ENCODE data around the gene KIF2A. TPM values are rescaled to one million over a fixed set of nuclear protein-coding genes. Genes with fewer than 3 reads are reported as not detected.

KIF2A gene
- total RNA-seq, 1 donor: 41.7 TPM

DNA sequence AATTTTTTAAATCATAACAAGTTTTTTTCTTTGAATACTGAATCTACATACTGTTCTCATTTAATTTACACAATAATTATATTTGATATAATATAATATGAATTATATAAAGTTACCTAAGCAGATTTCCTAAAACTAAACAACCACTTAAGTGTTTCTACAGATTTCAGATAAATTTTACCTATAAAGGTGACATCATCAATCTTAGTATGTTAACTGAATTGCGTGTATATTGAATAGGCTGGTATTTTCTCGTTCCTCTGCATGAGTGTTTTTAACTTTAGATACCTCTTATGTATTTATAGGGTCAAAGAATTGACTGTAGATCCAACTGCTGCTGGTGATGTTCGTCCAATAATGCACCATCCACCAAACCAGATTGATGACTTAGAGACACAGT lies 67.4 kb downstream of the KIF2A start:
- no peak for DNase-seq (ENCODE audit: low read depth in 2 of 3, low spot score in 2 of 3)

- DNase-seq (ENCODE audit: low read depth in 2 of 3, low spot score in 2 of 3): no peak
Measured at GRCh38 chr5:62374090-62374489, 68.1 kb downstream of the KIF2A start.

DNA sequence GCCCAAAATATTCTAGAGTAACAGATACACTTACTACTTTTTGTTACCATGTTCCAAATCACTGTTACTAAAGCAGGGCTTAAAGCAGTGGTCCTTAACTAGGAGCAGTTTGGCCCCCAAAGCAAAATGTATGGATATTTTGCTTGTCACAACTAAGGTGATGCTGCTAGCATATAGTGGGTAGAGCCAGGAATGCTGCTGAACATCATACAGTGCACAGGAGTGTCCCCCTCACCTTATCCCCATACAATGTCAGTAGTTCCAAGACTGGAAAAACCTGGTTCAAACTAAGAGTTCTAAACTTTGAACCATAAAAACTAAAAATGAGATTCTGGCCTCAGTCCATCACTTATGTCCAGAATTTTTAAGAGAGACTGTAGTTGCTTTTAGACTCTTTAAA lies 69.6 kb downstream of the KIF2A start:
- no peak for DNase-seq (ENCODE audit: low read depth in 2 of 3, low spot score in 2 of 3)

DNA sequence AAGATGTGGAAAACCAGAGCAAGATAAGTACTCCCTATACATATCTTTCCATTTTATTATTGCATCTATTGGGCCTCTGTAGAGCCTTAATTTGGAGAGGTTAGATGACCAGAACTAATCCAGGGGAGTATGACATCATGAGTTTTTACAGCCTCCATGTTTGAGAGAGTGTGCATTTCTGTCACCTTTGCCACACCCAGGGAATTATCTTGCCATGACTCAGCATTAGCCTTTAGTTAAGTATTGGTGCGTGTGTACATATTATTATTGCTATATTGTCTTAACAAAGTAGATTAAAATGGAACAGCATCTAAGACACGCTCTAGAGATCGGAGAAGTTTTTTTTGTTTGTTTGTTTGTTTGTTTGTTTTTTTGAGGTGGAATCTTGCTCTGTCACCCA lies 70.1 kb downstream of the KIF2A start:
- no peak for DNase-seq (ENCODE audit: low read depth in 2 of 3, low spot score in 2 of 3)

- DNase-seq (ENCODE audit: low read depth in 2 of 3, low spot score in 2 of 3): no peak
Measured at GRCh38 chr5:62385131-62385530, 79.1 kb downstream of the KIF2A start.

DNA sequence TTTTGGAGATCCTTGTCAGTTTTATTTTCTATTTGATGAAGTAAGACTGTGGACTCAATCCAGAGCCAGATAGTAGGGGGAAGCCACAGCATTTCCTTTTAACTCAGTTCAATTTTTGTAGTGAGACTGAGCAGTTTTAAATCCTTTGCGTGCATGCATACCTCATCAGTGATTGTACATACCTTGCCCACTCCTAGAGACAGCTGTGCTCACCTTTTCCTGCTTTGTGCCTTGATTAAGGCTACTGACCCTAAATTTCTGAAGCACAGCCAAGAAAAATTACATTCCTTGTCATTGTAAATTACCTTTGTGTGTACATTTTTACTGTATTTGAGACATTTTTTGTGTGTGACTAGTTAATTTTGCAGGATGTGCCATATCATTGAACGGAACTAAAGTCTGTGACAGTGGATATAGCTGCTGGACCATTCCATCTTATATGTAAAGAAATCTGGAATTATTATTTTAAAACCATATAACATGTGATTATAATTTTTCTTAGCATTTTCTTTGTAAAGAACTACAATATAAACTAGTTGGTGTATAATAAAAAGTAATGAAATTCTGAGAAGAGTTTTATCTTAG lies 79.9 kb downstream of the KIF2A start:
- no peak for DNase-seq (ENCODE audit: low read depth in 2 of 3, low spot score in 2 of 3)

DNA sequence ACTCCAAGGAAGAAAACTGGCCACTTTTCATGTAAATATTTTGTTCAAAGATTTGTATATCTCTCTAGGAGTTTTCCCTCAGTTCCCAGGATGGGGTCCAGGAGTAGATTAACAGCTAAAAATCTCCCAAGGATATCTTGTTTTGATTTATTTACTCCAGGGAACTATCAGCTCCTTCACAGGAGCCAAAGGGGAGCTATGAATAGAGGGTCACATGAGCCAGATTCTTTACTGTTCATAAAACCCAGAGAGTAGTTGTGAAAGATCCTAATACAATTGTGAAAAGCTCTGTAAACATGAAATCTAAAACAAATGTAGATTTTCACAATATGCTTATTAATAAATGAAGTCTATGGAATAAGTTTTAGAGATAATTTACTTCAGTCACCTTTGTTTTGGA lies 80.8 kb downstream of the KIF2A start:
- no peak for DNase-seq (ENCODE audit: low read depth in 2 of 3, low spot score in 2 of 3)

DNA sequence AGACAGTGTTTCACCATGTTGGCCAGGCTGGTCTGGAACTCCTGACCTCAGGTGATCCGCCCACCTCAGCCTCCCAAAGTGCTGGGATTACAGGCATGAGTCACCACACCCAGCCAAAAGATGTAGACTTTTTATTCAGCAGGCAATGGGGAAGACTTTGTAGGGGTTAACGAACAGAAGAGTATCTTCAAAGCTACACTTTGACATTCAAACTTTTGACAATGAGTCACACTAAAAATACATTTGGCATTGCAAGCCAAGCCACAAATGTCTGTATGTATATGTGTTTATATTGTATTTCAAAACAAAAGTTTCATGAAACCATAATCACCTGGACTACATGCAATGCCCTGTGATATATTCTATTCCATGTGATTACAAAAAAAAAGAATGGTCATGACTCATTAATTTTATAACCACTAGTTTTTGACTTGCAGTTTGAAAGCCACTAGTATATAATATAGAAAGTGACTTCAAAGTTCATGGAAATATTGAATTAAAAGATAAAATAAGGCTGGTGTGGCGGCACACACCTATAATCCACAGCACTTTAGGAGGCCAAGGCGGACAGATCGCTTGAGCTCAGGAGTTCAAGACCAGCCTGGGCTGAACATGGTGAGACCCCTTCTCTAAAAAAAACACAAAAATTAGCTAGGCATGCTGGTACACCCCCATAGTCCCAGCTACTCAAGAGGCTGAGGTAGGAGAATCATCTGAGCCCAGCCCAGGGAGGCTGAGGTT lies 89.4 kb downstream of the KIF2A start:
- no peak for DNase-seq (ENCODE audit: low read depth in 2 of 3, low spot score in 2 of 3)

DNA sequence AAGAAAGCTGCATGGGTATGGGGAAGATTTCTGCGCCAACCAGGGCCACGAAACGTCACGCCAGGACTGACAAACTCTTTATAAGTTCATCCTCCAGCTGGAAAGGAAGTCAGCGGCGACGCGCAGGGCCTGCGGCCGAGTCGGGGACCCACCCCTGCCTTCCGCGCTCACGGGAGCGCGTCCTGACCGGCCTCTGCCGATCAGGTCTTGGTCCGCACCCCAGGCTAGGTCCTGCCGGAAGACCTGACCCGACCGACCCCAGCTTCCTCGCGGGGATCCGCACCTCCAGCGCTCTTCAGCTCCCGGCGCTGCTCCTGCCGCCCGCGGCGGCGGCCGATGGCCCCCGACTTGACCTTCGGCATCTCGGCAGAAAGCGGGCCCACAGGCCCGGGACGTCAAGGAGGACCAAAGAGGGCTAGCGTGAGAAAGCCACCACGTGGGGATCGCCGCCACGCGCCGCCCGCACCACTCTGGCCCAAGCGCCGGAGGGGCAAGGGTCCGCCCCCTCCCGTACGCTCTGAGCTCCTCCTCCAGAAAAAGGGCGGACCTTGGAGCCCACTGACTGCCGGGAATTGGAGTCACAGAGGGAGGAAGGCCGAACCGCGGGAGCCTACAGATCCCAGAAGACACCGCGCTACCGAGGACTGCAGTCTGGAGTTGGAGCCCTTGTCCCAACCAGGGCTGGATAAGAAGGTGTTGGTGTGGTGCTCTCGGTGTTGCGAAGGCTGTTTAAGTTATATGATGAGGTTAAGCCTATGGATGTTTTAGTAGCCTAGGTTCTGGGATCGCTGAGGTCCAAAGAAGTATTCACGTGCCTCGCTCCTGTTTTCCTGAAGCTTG lies 97.6 kb downstream of the KIF2A start, which contains the start of gene DIMT1:
Gene DIMT1, minus strand, starts transcription at position 495 of the 840 bp plus-strand sequence. Its CDS starts 133 bp downstream, at position 362.
- DNase-seq (ENCODE audit: low read depth in 2 of 3, low spot score in 2 of 3): peak; percentile 76 to 98 (median 96)

DNA sequence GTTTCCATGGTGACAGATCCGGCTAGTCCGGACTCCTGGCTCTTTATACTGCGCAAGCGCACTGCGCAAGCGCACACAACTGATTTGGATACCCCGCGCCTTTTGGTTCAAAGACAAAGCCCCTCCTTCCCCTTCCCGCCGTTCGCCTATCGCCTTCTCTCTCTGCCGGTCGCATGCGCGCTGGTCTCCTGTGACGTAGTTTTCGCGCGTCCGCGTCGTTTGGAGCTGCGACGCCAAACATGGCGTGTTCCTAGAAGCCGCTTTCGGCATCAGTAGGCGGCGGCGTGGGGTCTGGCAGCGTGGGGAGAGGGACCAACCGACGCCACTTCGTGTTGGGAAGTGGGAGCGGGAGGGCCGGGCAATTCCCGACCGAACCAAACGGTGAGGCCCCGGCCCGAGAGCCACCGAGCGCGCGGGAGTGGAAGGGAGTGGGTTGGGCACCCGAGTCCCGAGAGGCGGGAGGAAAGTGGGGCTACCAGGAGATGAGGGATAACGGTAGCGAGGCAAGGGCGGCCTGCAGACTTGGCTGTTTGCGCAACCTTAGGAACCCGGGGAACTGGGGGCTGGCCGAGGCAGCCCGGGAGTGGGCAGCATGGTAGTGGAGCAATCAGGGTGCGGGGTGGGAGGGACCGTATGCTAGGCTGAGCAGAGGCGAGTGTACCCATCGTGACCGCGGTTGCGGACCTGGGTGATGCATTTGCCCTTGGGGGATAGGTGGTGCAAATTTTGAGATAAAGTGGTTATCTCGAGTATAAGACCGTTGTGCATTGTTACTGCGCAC lies 106.7 kb downstream of the KIF2A start, which contains the start of gene IPO11:
Gene IPO11, plus strand, starts transcription at position 215 of the 781 bp plus-strand sequence. CDS start 24,517 bp downstream, outside the sequence.
- peak; percentile 98 to 99 (median 99) for DNase-seq (ENCODE audit: low read depth in 2 of 3, low spot score in 2 of 3)

DNA sequence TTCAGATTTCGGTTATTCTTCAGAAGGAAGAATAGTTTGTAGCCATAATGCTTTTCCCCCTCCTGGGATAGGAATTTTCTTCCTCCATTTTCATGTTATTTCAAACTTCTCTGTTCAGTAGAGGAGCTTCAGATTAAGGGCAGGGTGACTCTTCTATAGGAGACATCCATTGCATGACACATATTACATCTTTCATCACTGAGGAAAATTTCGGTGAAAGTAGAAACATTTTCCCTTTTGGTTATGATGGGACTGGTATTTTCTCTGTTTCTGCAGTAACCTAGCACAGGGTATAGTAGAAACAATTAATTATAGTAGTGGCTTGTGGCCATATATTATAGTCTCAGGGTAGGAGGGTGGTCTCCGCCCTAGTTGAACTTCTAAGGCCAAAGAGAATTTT lies 107.7 kb downstream of the KIF2A start:
- no peak for DNase-seq (ENCODE audit: low read depth in 2 of 3, low spot score in 2 of 3)

GRCh38 chr5:62418462-62419076 lies 112.6 kb downstream of the KIF2A start:
- no peak for DNase-seq (ENCODE audit: low read depth in 2 of 3, low spot score in 2 of 3)

GRCh38 chr5:62419609-62420008 lies 113.6 kb downstream of the KIF2A start:
- DNase-seq (ENCODE audit: low read depth in 2 of 3, low spot score in 2 of 3): no peak

DNA sequence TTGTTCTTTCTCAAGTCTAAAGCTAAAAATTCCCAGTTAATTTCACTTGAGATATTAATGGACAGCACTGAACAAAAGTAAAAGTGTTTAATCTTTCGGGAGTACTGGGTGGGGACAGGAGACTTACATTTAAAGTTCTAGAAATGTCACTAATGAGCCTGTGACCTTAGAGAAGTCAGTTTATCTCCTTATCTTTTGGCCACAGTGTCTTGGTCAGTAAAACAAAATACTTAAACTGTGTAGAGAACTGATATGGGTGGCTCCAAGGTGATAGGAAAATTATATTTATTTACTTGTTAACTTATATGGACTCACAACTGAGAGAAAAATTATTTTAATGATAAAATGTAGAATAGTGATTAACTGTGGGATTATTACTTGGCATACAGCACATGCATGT lies 115.4 kb downstream of the KIF2A start:
- DNase-seq (ENCODE audit: low read depth in 2 of 3, low spot score in 2 of 3): no peak

DNA sequence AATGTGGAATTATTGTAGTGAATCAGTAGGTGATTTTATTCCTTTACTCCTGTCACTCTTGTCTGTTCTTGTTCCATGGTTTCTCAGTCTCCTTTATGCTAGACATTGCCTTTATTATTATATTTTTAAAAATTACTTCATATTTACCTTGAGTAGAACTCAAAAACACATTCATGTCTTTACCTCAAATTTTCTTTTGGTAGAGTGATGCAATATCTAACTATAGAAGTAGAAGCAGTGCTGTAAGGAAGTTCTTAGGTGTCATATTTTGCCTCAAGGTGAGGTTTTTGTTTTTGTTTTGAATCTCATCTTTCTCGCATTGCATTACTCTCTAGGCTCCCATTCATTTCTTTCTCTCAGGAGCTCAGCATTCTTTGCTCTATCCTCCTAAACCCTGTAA lies 118.8 kb downstream of the KIF2A start:
- DNase-seq (ENCODE audit: low read depth in 2 of 3, low spot score in 2 of 3): no peak

DNA sequence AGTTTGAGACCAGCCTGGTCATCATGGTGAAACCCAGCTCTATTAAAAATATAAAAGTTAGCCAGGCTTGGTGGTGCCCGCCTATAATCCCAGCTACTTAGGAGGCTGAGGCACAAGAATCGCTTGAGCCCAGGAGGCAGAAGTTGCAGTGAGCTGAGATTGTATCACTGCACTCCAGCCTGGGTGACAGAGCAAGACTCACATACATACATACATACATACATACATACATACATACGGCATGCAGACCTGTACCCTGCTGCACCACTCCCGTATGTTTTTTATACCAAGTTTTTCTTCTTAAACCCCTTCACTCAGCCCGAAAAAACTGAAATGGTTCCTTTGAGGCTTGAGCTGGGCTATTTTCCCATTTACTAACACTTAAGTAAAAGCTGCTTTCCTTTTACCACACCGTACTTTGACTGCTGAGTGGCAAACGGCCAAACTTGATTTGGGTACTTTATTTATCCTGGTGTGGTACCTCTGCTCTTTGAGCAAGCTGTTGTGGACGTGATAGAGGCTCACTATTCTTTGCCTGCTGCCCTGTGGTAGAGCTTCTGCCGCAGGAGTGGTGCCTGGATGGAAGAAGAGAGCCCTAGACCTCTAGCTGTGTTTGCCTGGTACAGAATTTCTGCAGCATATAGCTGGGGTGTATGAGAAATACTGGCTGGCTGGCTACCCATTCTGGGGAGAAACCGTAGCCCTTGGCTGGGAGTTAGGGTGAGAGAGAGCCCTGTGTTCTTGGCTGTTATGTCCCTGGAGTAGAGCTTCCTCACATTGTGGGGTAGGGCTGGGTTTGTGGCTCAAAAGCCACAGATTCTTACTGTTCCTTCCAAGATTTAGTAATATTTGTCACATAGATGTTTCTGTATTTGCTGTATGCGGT lies 126.0 kb downstream of the KIF2A start:
- no peak for DNase-seq (ENCODE audit: low read depth in 2 of 3, low spot score in 2 of 3)

DNA sequence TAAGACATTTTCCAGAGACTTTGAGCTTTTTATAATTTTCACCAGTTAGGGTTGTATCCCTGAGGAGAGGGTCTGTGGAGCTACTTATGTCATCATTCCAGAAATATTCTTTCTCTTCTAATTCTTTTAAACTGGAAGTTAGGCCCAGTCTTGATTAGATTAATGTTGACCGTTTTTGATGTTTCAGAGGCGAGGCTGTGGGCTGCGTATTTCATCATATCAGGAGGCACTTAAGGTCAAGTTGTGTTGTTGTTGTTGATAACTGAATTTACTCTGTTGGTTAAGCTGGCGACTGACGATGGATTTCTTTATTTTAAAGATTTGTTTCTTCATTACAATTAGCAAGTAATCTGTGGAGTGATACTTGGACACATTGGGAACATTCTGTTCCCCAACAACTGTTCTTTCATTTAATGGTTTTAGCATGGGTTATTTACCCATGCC lies 126.6 kb downstream of the KIF2A start:
- DNase-seq (ENCODE audit: low read depth in 2 of 3, low spot score in 2 of 3): no peak

Measured in hematopoietic multipotent progenitor cell (in vitro differentiated cells).